Lung (tissue), 12 donors: Measurements from ENCODE around the gene PRR7. TPM values are rescaled to one million over a fixed set of nuclear protein-coding genes. Genes with fewer than 3 reads are reported as not detected.

Experiments
- ATAC-seq: fragments of 200-7000 bp; cut with Tn5 transposase; one replicate; pipeline ENCODE4 v1.9.1; 2020; ENCODE audit warnings: moderate number of reproducible peaks; ENCODE audit not compliant: insufficient read depth, low FRiP score
- DNase-seq, 3 donors: peaks; one replicate each; pipeline ENCODE4 v3.0.0-alpha.2; 2013 to 2017
- H3K27ac ChIP-seq, 2 donors: one replicate each; pipeline ENCODE4 v1.5.1; 2013; ENCODE audit warnings: mild to moderate bottlenecking in 2 of 2, moderate library complexity in 2 of 2, control low read depth in 1 of 2, inconsistent platforms in 1 of 2, low read depth in 1 of 2, low read length in 1 of 2
- H3K27me3 ChIP-seq, 3 donors: one replicate each; pipeline ENCODE4 v1.5.1; 2013; ENCODE audit warnings: low read length in 2 of 3; ENCODE audit not compliant: control insufficient read depth in 3 of 3, insufficient read depth in 3 of 3
- H3K36me3 ChIP-seq, 4 donors: one replicate each; pipeline ENCODE4 v1.5.1; 2013; ENCODE audit warnings: low read length in 4 of 4, mild to moderate bottlenecking in 1 of 4, moderate library complexity in 1 of 4; ENCODE audit not compliant: control insufficient read depth in 4 of 4, insufficient read depth in 4 of 4
- H3K4me1 ChIP-seq, 5 donors: one replicate each; pipeline ENCODE4 v1.5.1; 2013; ENCODE audit warnings: low read length in 5 of 5, mild to moderate bottlenecking in 2 of 5, moderate library complexity in 1 of 5; ENCODE audit not compliant: control insufficient read depth in 5 of 5, insufficient read depth in 5 of 5
- H3K4me3 ChIP-seq: one replicate; pipeline ENCODE4 v1.5.1; 2013; ENCODE audit warnings: mild to moderate bottlenecking, control low read depth, moderate library complexity
- H3K9ac ChIP-seq, 2 donors: one replicate each; pipeline ENCODE4 v1.5.1; 2013; ENCODE audit warnings: low read length in 2 of 2, control low read depth in 1 of 2; ENCODE audit not compliant: insufficient read depth in 1 of 2
- H3K9me3 ChIP-seq, 4 donors: one replicate each; pipeline ENCODE4 v1.5.1; 2013; ENCODE audit warnings: low read length in 3 of 4, mild to moderate bottlenecking in 1 of 4, moderate library complexity in 1 of 4; ENCODE audit not compliant: control insufficient read depth in 4 of 4, insufficient read depth in 3 of 4
- CTCF ChIP-seq: IDR thresholded peaks from 2 replicates; pipeline ENCODE4 v1.5.1; 2012; ENCODE audit warnings: mild to moderate bottlenecking; ENCODE audit errors: control extremely low read depth, extremely low read depth
- WGBS, 2 donors: extraction: QIAGEN DNeasy Blood & Tissue Kit; methylation state at CpG; one replicate each; pipeline ENCODE4 v1.1.7; 2013; 5-methylcytosine and 5-hydroxymethylcytosine counted together
- polyA plus RNA-seq, 2 donors: library from polyadenylated mRNA; stranded (reverse); fragments of 200-250 nt; gene quantifications; one replicate each; pipeline ENCODE4 v1.2.1, GENCODE V29; 2013
- total RNA-seq, 2 donors: library from RNA; depleted of rRNA in 1 of 2; stranded (reverse); fragments of >200 nt in 1 of 2; gene quantifications; one replicate each; pipeline ENCODE4 v1.2.1, GENCODE V29; 2014 to 2021
- donor health status: control.
- donor health status: control.
- donor health status: Bipolar disorder and iron deficiency.
- donor health status: healthy.
- donor health status: DM: yes; HTN: yes; CAD: no.

PRR7 gene
- total and polyA plus RNA-seq, 4 donors = 1.9 to 7.2 (median 4.0) TPM

DNA sequence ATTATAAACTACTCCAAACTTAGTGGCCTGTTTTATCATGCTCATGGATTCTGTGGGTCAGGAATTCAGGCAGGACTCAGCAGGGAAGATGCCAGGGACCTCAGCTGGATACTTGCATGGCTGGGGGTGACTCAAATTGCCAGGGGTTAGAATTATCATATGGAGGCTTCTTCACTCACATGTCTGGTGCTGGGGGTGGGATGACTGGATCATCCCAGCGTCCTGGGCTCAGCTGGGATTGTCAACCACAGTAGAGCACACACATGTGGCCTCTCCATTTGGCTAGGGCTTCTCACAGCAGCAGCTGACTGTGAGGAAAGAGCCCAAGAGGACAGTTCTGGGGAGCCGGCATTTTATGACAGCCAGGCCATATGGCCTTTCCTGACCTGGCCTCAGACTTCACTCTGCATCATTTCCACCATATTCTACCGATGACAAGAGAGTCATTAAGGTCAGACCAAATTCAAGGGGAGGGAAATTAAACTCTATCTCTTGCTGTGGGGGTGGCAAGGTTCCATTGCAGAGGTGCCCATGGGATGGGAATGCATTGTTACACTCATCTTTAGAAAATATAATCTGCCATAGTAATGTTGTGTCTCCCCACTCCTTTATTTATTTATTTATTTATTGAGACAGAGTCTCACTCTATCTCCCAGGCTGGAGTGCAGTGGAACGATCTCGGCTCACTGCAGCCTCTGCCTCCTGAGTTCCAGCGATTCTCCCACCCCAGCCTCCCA lies 25.4 kb upstream of the PRR7 start:
- DNase-seq = no peak
- H3K4me3 ChIP-seq = no peak overlapping the region
- no peaks in the 10 kb centered on the region for H3K9me3 ChIP-seq
- H3K27me3 ChIP-seq = no peaks in the 10 kb centered on the region
- H3K9ac ChIP-seq = no peak overlapping the region
- no peak for TF ChIP-seq CTCF
- peaks cover 0 to 7% (median 4%) of the 10 kb centered on the region in 5 donors for H3K4me1 ChIP-seq
- H3K27ac ChIP-seq = no peak overlapping the region
- ATAC-seq = no peak
- 85 to 88% methylated on average over 6 of the region's 6 CpGs for WGBS, 2 donors
- no peaks in the 10 kb centered on the region for H3K36me3 ChIP-seq

GRCh38 chr5:177423671-177424070 lies 22.9 kb upstream of the PRR7 start:
- DNase-seq (no peak), ATAC-seq (no peak)
- no peak overlapping the region for H3K9ac ChIP-seq
- WGBS, 2 donors = 92 to 97% methylated on average over 2 of the region's 2 CpGs
- no peak overlapping the region for H3K4me3 ChIP-seq
- peaks cover 0 to 21% (median 12%) of the 10 kb centered on the region in 5 donors for H3K4me1 ChIP-seq
- no peak overlapping the region for H3K27ac ChIP-seq
- no peaks in the 10 kb centered on the region for H3K9me3 ChIP-seq
- no peak for TF ChIP-seq CTCF
- H3K27me3 ChIP-seq = no peaks in the 10 kb centered on the region
- no peaks in the 10 kb centered on the region for H3K36me3 ChIP-seq

GRCh38 chr5:177425196-177425800 lies 21.3 kb upstream of the PRR7 start:
- Histone ChIP-seq H3K27me3 (no peaks in the 10 kb centered on the region), H3K4me1 (peaks cover 0 to 31% (median 12%) of the 10 kb centered on the region in 5 donors), H3K9ac (peak overlapping the region in 1 of 2 donors; percentile 84), H3K36me3 (peaks cover 0 to under 1% (median 0%) of the 10 kb centered on the region in 4 donors), H3K4me3 (no peak overlapping the region), H3K9me3 (no peaks in the 10 kb centered on the region), H3K27ac (peak overlapping the region; percentile 91 to 96)
- DNase-seq (no peak), ATAC-seq (no peak)
- TF ChIP-seq CTCF = no peak
- WGBS, 2 donors = 41 to 42% methylated on average over 13 of the region's 13 CpGs
